B cell (primary cell): Measurements from ENCODE around the gene AURKAIP1. TPM values are rescaled to one million over a fixed set of nuclear protein-coding genes. Genes with fewer than 3 reads are reported as not detected.
"Not testable (repeated sequence)": the region's sequence is repeated elsewhere in the genome, so short reads cannot be mapped to it uniquely, and the experiment has no call there.

Source experiments
- ATAC-seq: fragments of 200-7000 bp; cut with Tn5 transposase; one replicate; pipeline ENCODE4 v1.10.0; 2021; ENCODE audit warnings: low read depth, mild to moderate bottlenecking, moderate number of reproducible peaks, moderate library complexity
- CTCF ChIA-PET: fragments of 350-600 bp; sonication (Branson Sonifier 250); formaldehyde crosslinking; loops from one replicate; lab custom pipeline; 2021; ENCODE audit warnings: antibody characterized with exemption, inconsistent platforms; lab: Charles Lee
- POLR2A ChIA-PET: fragments of 350-600 bp; sonication (Branson Sonifier 250); formaldehyde crosslinking; loops from one replicate; lab custom pipeline; 2021; ENCODE audit warnings: antibody characterized with exemption; lab: Charles Lee
- DNase-seq: peaks from one replicate; pipeline ENCODE4 v3.0.0; 2013
- H2AFZ ChIP-seq: 2 replicates; pipeline ENCODE4 v1.6.1; 2012; ENCODE audit warnings: mild to moderate bottlenecking, low read depth, low read length; ENCODE audit not compliant: insufficient read depth, poor library complexity, severe bottlenecking
- H3K27ac ChIP-seq, 2 donors: 1 replicate in 1 of 2; 2 replicates in 1 of 2; pipeline ENCODE4 v1.5.1; 2012 to 2013; ENCODE audit warnings: low read length in 2 of 2, mild to moderate bottlenecking in 2 of 2, moderate library complexity in 1 of 2
- H3K27me3 ChIP-seq, 4 experiments: fragments of 200-600 bp in 1 of 4; sonication (generic) in 1 of 4; replicated peaks in 1 of 4; 1 replicate in 2 of 4; 2 replicates in 2 of 4; pipeline versions ENCODE4 v1.6.1 to v1.7.0; 2013 to 2016; ENCODE audit warnings: low read length in 3 of 4, mild to moderate bottlenecking in 2 of 4, mixed read lengths in 1 of 4, moderate library complexity in 1 of 4; ENCODE audit not compliant: insufficient read depth in 4 of 4, control insufficient read depth in 3 of 4; ENCODE audit errors: control extremely low read depth in 1 of 4
- H3K36me3 ChIP-seq, 2 experiments: replicated peaks in 1 of 2; 1 replicate in 1 of 2; 2 replicates in 1 of 2; pipeline versions ENCODE4 v1.6.1 to v1.7.1; 2013; ENCODE audit warnings: low read length in 1 of 2; ENCODE audit not compliant: insufficient read depth in 2 of 2, control insufficient read depth in 1 of 2; ENCODE audit errors: control extremely low read depth in 1 of 2, extremely low read depth in 1 of 2
- H3K4me1 ChIP-seq, 2 donors: fragments of 200-600 bp in 1 of 2; sonication (generic) in 1 of 2; 1 replicate in 1 of 2; 2 replicates in 1 of 2; pipeline versions ENCODE4 v1.5.1 to v1.6.1; 2013 to 2017; ENCODE audit warnings: low read length in 2 of 2; ENCODE audit not compliant: control insufficient read depth in 2 of 2, insufficient read depth in 2 of 2
- H3K4me2 ChIP-seq: replicated peaks from 2 replicates; pipeline ENCODE3; 2012; ENCODE audit warnings: mild to moderate bottlenecking, low read depth, low read length; ENCODE audit not compliant: poor library complexity, severe bottlenecking
- H3K4me3 ChIP-seq, 5 experiments: fragments of 200-600 bp in 1 of 5; sonication (generic) in 1 of 5; 1 replicate in 3 of 5; 2 replicates in 2 of 5; pipeline versions ENCODE4 v1.5.1 to v1.7.0; 2011 to 2016; ENCODE audit warnings: low read length in 4 of 5, mild to moderate bottlenecking in 4 of 5, low read depth in 2 of 5, control low read depth in 1 of 5, moderate library complexity in 1 of 5; ENCODE audit not compliant: insufficient read depth in 1 of 5; ENCODE audit errors: control extremely low read depth in 1 of 5, extremely low read depth in 1 of 5
- H3K79me2 ChIP-seq: fragments of 200-600 bp; sonication (generic); one replicate; pipeline ENCODE4 v1.6.0; 2016; ENCODE audit warnings: low read length; ENCODE audit not compliant: control insufficient read depth, insufficient read depth
- H3K9ac ChIP-seq: fragments of 200-600 bp; sonication (generic); 2 replicates; pipeline ENCODE4 v1.6.1; 2017; ENCODE audit warnings: mild to moderate bottlenecking, low read length, moderate library complexity
- H3K9me3 ChIP-seq, 3 donors: one replicate each; pipeline versions ENCODE4 v1.6.1 to v1.7.1; 2013; ENCODE audit warnings: low read length in 2 of 3; ENCODE audit not compliant: control insufficient read depth in 2 of 3, insufficient read depth in 1 of 3; ENCODE audit errors: control extremely low read depth in 1 of 3
- H4K20me1 ChIP-seq: 2 replicates; pipeline ENCODE4 v1.6.0; 2012; ENCODE audit warnings: mild to moderate bottlenecking, low read length; ENCODE audit not compliant: insufficient read depth, control insufficient read depth, poor library complexity, severe bottlenecking
- H3K27ac Mint-ChIP-seq: one replicate; pipeline ENCODE4 v1.8.0; 2021; ENCODE audit warnings: mixed read lengths
- H3K27me3 Mint-ChIP-seq: one replicate; pipeline ENCODE4 v1.8.0; 2021; ENCODE audit warnings: mixed read lengths
- H3K4me1 Mint-ChIP-seq: one replicate; pipeline ENCODE4 v1.8.0; 2021; ENCODE audit warnings: mixed read lengths
- H3K4me3 Mint-ChIP-seq: one replicate; pipeline ENCODE4 v1.8.0; 2021; ENCODE audit warnings: mixed read lengths
- H3K9me3 Mint-ChIP-seq: one replicate; pipeline ENCODE4 v1.8.0; 2022; ENCODE audit warnings: mixed read lengths; ENCODE audit not compliant: insufficient read depth
- CTCF ChIP-seq: fragments of 200-600 bp; IDR thresholded peaks from one replicate; pipeline ENCODE4 v1.8.0; 2022; ENCODE audit warnings: antibody characterized with exemption, mild to moderate bottlenecking
- EZH2 ChIP-seq: IDR thresholded peaks from 2 replicates; pipeline ENCODE4 v1.6.1; 2012; ENCODE audit warnings: borderline replicate concordance, low read depth, mild to moderate bottlenecking, moderate library complexity, low read length; ENCODE audit not compliant: insufficient read depth, poor library complexity, severe bottlenecking
- WGBS: methylation state at CpG from one replicate; pipeline ENCODE4 v1.1.5; 2013; ENCODE audit warnings: missing lambda C conversion rate; ENCODE audit not compliant: insufficient coverage; 5-methylcytosine and 5-hydroxymethylcytosine counted together
- intact Hi-C: fragments of 100-400 bp; cut with micrococcal nuclease; formaldehyde crosslinking; loops from one replicate; pipeline ENCODE4 v1.10.0; 2022
- polyA plus RNA-seq: library from polyadenylated mRNA; depleted of rRNA; stranded (reverse); fragments of >200 nt; gene quantifications from 2 replicates; pipeline ENCODE4 v1.2.3, GENCODE V29; 2012
- total RNA-seq, 2 donors: library from RNA; stranded (reverse); fragments of 120-200 nt in 1 of 2; gene quantifications; 1 replicate in 1 of 2; 2 replicates in 1 of 2; pipeline versions ENCODE4 v1.2.3 to v1.2.4, GENCODE V29; 2013 to 2022

AURKAIP1 gene
- total and polyA plus RNA-seq, 2 donors (not counting 1 experiment from before 2014, with no cell fraction given): 61.1 to 61.7 TPM

- Mint-ChIP-seq H3K9me3 (no peaks in the 10 kb centered on the region), H3K4me1 (peaks cover 20% of the 10 kb centered on the region), H3K27ac (no peak overlapping the region), H3K4me3 (no peak overlapping the region), H3K27me3 (no peaks in the 10 kb centered on the region)
- no peak for TF ChIP-seq CTCF
- no peak for TF ChIP-seq EZH2
- no peak overlapping the region for H3K27ac ChIP-seq
- no peak overlapping the region for H3K4me2 ChIP-seq
- 97% methylated on average over 11 of the region's 13 CpGs for WGBS
- no peak overlapping the region for H2AFZ ChIP-seq
- no peak overlapping the region for H3K9ac ChIP-seq
- ChIA-PET CTCF (no interaction called here), POLR2A (no interaction called here)
- no peaks in the 10 kb centered on the region for H3K9me3 ChIP-seq
- ATAC-seq (no peak), DNase-seq (no peak)
- no peaks in the 10 kb centered on the region for H3K27me3 ChIP-seq
- peaks cover 40% of the 10 kb centered on the region for H3K79me2 ChIP-seq
- H3K4me1 ChIP-seq: peaks cover 10 to 13% of the 10 kb centered on the region in 2 donors
- peaks cover 0 to 2% of the 10 kb centered on the region in 2 experiments for H3K36me3 ChIP-seq
- intact Hi-C loops: no loop called here
- no peak overlapping the region for H3K4me3 ChIP-seq
- peaks cover 16% of the 10 kb centered on the region for H4K20me1 ChIP-seq
Observed at GRCh38 chr1:1411626-1412025, 36.6 kb upstream of the AURKAIP1 start.

- H3K4me1 Mint-ChIP-seq: peaks cover 30% of the 10 kb centered on the region
- intact Hi-C loops, H2AFZ ChIP-seq, H3K4me3 Mint-ChIP-seq, H3K27ac Mint-ChIP-seq, DNase-seq, POLR2A ChIA-PET, H3K27ac ChIP-seq, H3K27me3 ChIP-seq, CTCF ChIA-PET, H3K9me3 Mint-ChIP-seq, H3K9me3 ChIP-seq, H3K9ac ChIP-seq, H3K4me2 ChIP-seq, H3K27me3 Mint-ChIP-seq, H3K4me3 ChIP-seq, ATAC-seq: not testable (repeated sequence)
- H4K20me1 ChIP-seq: peaks cover 30% of the 10 kb centered on the region
- peaks cover 54% of the 10 kb centered on the region for H3K79me2 ChIP-seq
- peaks cover 0 to 13% of the 10 kb centered on the region in 2 experiments for H3K36me3 ChIP-seq
- no CpG with 5 or more reads among the region's 8 CpGs for WGBS
- H3K4me1 ChIP-seq: peaks cover 21 to 26% of the 10 kb centered on the region in 2 donors
Observed at GRCh38 chr1:1410238-1410637, 35.2 kb upstream of the AURKAIP1 start.
